GM18517 (cell line): ENCODE results near the gene C10orf90.
"Not testable (repeated sequence)": the region's sequence is repeated elsewhere in the genome, so short reads cannot be mapped to it uniquely, and the experiment has no call there.

Experiments used
- ATAC-seq: cut with Tn5 transposase; IDR thresholded peaks from one replicate; pipeline ENCODE4 v1.9.1; 2021; ENCODE audit warnings: mild to moderate bottlenecking, moderate library complexity; ENCODE audit not compliant: unreplicated experiment

The C10orf90 gene

GRCh38 chr10:126551202-126551601, 119.3 kb downstream of the C10orf90 start:
- ATAC-seq = no peak

- not testable (repeated sequence) for ATAC-seq
Observed at GRCh38 chr10:126550586-126550985, 119.9 kb downstream of the C10orf90 start.

GRCh38 chr10:126549344-126549743, 121.1 kb downstream of the C10orf90 start:
- no peak for ATAC-seq

GRCh38 chr10:126544565-126544964, 125.9 kb downstream of the C10orf90 start:
- no peak for ATAC-seq

- ATAC-seq = no peak
Observed at GRCh38 chr10:126538439-126539135, 131.9 kb downstream of the C10orf90 start.

GRCh38 chr10:126536656-126537055, 133.8 kb downstream of the C10orf90 start:
- ATAC-seq = no peak

- ATAC-seq = no peak
Observed at GRCh38 chr10:126536148-126536547, 134.3 kb downstream of the C10orf90 start.

- ATAC-seq = no peak
Observed at GRCh38 chr10:126533644-126534043, 136.8 kb downstream of the C10orf90 start.

- ATAC-seq = no peak
Observed at GRCh38 chr10:126528315-126528835, 142.1 kb downstream of the C10orf90 start.

GRCh38 chr10:126527645-126528314, 142.7 kb downstream of the C10orf90 start:
- ATAC-seq = no peak

- ATAC-seq = no peak
Observed at GRCh38 chr10:126525326-126525725, 145.2 kb downstream of the C10orf90 start.

- no peak for ATAC-seq
Observed at GRCh38 chr10:126524526-126524925, 146.0 kb downstream of the C10orf90 start.

- ATAC-seq = no peak
Observed at GRCh38 chr10:126523071-126523470, 147.4 kb downstream of the C10orf90 start.

- no peak for ATAC-seq
Observed at GRCh38 chr10:126521399-126521798, 149.1 kb downstream of the C10orf90 start.

- ATAC-seq = no peak
Observed at GRCh38 chr10:126520751-126521317, 149.7 kb downstream of the C10orf90 start.

- ATAC-seq = no peak
Observed at GRCh38 chr10:126519992-126520391, 150.5 kb downstream of the C10orf90 start.

- no peak for ATAC-seq
Observed at GRCh38 chr10:126519185-126519584, 151.3 kb downstream of the C10orf90 start.

GRCh38 chr10:126518218-126519080, 152.0 kb downstream of the C10orf90 start:
- ATAC-seq = no peak

- no peak for ATAC-seq
Observed at GRCh38 chr10:126516515-126516914, 154.0 kb downstream of the C10orf90 start.

GRCh38 chr10:126511917-126512479, 158.5 kb downstream of the C10orf90 start:
- ATAC-seq = no peak

GRCh38 chr10:126509182-126509581, 161.3 kb downstream of the C10orf90 start:
- no peak for ATAC-seq
